ENCODE measurements around the gene ITPR2.
"Not testable (repeated sequence)": the region's sequence is repeated elsewhere in the genome, so short reads cannot be mapped to it uniquely, and the experiment has no call there.

Gene ITPR2

GRCh38 chr12:26786865-26787514 is 46.0 kb downstream of the ITPR2 start:
- peak overlapping the region; percentile 50; the same call in 1 of the 2 replicates for H3K27ac ChIP-seq
- ChIA-PET POLR2A (ENCODE audit: low non-redundant PET) (no interaction called here), CTCF (no interaction called here)
- peak; percentile 32 for DNase-seq (ENCODE audit: low spot score)
- TF ChIP-seq, protein P1, sequence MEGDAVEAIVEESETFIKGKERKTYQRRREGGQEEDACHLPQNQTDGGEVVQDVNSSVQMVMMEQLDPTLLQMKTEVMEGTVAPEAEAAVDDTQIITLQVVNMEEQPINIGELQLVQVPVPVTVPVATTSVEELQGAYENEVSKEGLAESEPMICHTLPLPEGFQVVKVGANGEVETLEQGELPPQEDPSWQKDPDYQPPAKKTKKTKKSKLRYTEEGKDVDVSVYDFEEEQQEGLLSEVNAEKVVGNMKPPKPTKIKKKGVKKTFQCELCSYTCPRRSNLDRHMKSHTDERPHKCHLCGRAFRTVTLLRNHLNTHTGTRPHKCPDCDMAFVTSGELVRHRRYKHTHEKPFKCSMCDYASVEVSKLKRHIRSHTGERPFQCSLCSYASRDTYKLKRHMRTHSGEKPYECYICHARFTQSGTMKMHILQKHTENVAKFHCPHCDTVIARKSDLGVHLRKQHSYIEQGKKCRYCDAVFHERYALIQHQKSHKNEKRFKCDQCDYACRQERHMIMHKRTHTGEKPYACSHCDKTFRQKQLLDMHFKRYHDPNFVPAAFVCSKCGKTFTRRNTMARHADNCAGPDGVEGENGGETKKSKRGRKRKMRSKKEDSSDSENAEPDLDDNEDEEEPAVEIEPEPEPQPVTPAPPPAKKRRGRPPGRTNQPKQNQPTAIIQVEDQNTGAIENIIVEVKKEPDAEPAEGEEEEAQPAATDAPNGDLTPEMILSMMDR (conservative IDR thresholded peaks at IDR 0.05; ENCODE audit: low read depth): no peak

DNA sequence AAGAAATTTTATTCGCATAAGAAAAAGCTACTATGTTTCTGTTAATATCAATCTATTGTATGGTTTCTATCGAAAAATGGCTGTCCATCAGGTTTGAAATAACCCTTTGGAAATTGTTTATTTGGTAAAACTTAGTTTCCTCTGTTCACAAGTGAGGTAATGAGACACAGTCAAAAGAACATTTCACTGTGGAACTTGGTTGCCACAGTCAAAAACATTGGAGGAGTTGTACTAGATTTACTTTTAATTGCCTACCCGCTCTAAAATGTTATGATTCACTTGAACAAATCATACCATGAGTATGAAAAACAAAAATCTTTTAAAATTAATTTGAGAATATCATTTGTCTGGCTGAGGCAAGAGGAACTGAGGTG is 46.5 kb downstream of the ITPR2 start:
- CTCF ChIA-PET: no interaction called here
- no peak overlapping the region for H3K27ac ChIP-seq
- no peak for DNase-seq (ENCODE audit: low spot score)
- TF ChIP-seq, protein P1 (conservative IDR thresholded peaks at IDR 0.05; ENCODE audit: low read depth): no peak
- POLR2A ChIA-PET (ENCODE audit: low non-redundant PET): no interaction called here

DNA sequence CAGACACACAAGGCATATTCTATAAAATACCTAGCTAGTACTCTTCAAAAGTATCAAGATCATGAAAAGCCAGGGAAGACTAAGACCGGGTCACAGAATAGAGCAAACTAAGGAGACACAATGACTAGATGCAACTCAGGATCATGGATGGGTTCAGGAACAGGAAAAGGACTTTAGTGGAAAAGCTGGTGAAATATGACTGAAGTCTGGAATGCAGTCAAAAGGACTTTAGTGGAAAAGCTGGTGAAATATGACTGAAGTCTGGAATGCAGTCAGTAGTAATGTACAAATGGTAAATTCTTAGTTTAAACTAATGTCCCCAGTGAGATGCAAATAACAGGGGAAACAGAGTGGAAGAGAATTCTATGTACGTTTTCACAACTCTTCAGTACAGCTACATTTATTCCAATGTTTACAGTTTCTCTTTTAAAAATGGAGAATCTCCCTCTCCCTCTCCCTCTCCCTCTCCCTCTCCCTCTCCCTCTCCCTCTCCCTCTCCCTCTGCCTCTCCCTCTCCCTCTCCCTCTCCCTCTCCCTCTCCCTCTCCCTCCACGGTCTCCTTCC is 49.1 kb downstream of the ITPR2 start:
- H3K27ac ChIP-seq; POLR2A ChIA-PET (ENCODE audit: low non-redundant PET); DNase-seq (ENCODE audit: low spot score): not testable (repeated sequence)
- CTCF ChIA-PET: interaction anchor here (0.6 kb wide), 1 partner anchor 428 kb away, joined by 3 read pairs; no protein-coding TSS in a partner anchor

- no peak overlapping the region for H3K27ac ChIP-seq
- TF ChIP-seq, protein P1 (conservative IDR thresholded peaks at IDR 0.05; ENCODE audit: low read depth): no peak
- ChIA-PET POLR2A (ENCODE audit: low non-redundant PET) (no interaction called here), CTCF (interaction anchor here (0.5 kb wide), 1 partner anchor 257 kb away, joined by 4 read pairs; no protein-coding TSS in a partner anchor)
- DNase-seq (ENCODE audit: low spot score): no peak
These were observed 49.9 kb downstream of the ITPR2 start for GRCh38 chr12:26783131-26783526.

GRCh38 chr12:26782372-26783130 is 50.4 kb downstream of the ITPR2 start:
- no peak overlapping the region for H3K27ac ChIP-seq
- CTCF ChIA-PET: interaction anchor here (0.5 kb wide), 1 partner anchor 257 kb away, joined by 4 read pairs; no protein-coding TSS in a partner anchor
- DNase-seq (ENCODE audit: low spot score): no peak
- POLR2A ChIA-PET (ENCODE audit: low non-redundant PET): interaction anchor here (0.7 kb wide), 1 partner anchor 37 kb away, joined by 5 read pairs; no protein-coding TSS in a partner anchor
- TF ChIP-seq, protein P1 (conservative IDR thresholded peaks at IDR 0.05; ENCODE audit: low read depth): no peak

- H3K27ac ChIP-seq; DNase-seq (ENCODE audit: low spot score); POLR2A ChIA-PET (ENCODE audit: low non-redundant PET); CTCF ChIA-PET: not testable (repeated sequence)
These were observed 52.3 kb downstream of the ITPR2 start for GRCh38 chr12:26780656-26781055.

DNA sequence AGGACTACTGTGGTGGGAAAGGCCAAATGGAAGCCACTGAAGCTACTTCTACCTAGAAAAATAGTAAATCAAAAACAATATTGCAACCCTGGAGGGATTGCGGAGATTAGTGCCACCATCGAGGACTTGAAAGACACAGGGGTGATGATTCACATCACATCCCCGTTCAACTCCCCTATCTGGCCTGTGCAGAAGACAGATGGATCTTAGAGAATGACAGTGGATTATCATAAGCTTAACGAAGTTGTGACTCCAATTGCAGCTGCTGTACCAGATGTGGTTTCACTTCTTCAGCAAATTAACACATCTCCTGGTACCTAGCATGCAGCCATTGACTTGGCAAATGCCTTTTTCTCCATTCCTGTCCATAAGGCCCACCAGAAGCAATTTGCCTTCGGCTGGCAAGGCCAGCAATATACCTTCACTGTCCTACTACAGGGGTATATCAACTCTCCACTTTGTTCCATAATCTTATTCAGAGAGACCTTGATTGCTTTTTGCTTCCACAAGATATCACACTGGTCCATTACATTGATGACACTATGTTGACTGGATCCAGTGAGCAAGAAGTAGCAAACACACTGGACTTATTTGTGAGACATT is 54.7 kb downstream of the ITPR2 start:
- H3K27ac ChIP-seq; DNase-seq (ENCODE audit: low spot score); POLR2A ChIA-PET (ENCODE audit: low non-redundant PET); CTCF ChIA-PET: not testable (repeated sequence)

All from RWPE1 (cell line).